ENCODE results near the gene AKR1C2. TPM values are rescaled to one million over a fixed set of nuclear protein-coding genes. Genes with fewer than 3 reads are reported as not detected.
A peak's percentile ranks its signal among the peaks of the same experiment; 100 is the strongest.
"Not testable (repeated sequence)": the region's sequence is repeated elsewhere in the genome, so short reads cannot be mapped to it uniquely, and the experiment has no call there.

Gene AKR1C2
- polyA plus RNA-seq, 1 donor = 10.2 TPM

DNA sequence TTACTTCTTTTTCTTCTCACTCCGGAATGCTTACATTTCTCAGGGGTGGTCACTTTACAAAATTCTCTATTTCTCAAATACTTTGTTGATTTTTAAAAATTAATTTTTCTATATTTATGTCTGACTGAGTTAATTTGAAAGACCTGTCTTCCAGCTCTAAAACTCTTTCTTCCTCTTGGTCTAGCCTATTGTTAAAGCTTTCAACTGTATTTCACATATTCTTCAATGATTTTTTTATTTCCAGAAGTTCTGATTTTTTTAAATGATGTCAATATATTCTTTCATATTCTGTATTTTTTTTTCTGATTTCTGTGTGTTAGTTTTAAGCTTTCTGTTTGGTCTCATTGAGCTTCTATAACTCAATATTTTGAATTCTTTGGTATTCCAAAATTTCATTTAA, 27.3 kb upstream of the AKR1C2 start:
- Histone ChIP-seq H3K4me3 (ENCODE audit: low read length) (no peak overlapping the region), H3K9me3 (ENCODE audit: control insufficient read depth, low read depth, low read length) (peaks cover 19% of the 10 kb centered on the region), H3K4me1 (ENCODE audit: control insufficient read depth, insufficient read depth, low read length) (peaks cover under 1% of the 10 kb centered on the region), H3K27me3 (ENCODE audit: control insufficient read depth, insufficient read depth, low read length) (no peaks in the 10 kb centered on the region), H3K27ac (ENCODE audit: low read length) (no peak overlapping the region), H3K36me3 (ENCODE audit: control insufficient read depth, insufficient read depth, low read length) (no peaks in the 10 kb centered on the region)
- 91% methylated on average over 1 of the region's 1 CpG for WGBS (ENCODE audit: insufficient coverage, low lambda C conversion rate)
- DNase-seq = no peak

GRCh38 chr10:5025461-5025881, 21.8 kb upstream of the AKR1C2 start:
- H3K9me3 ChIP-seq (ENCODE audit: control insufficient read depth, low read depth, low read length); H3K27ac ChIP-seq (ENCODE audit: low read length); H3K36me3 ChIP-seq (ENCODE audit: control insufficient read depth, insufficient read depth, low read length); H3K4me1 ChIP-seq (ENCODE audit: control insufficient read depth, insufficient read depth, low read length); H3K27me3 ChIP-seq (ENCODE audit: control insufficient read depth, insufficient read depth, low read length); H3K4me3 ChIP-seq (ENCODE audit: low read length); DNase-seq: not testable (repeated sequence)

- H3K36me3 ChIP-seq (ENCODE audit: control insufficient read depth, insufficient read depth, low read length) = no peaks in the 10 kb centered on the region
- 21% methylated on average over 3 of the region's 4 CpGs for WGBS (ENCODE audit: insufficient coverage, low lambda C conversion rate)
- no peaks in the 10 kb centered on the region for H3K27me3 ChIP-seq (ENCODE audit: control insufficient read depth, insufficient read depth, low read length)
- DNase-seq = peak; percentile 9 to 52
- no peaks in the 10 kb centered on the region for H3K9me3 ChIP-seq (ENCODE audit: control insufficient read depth, low read depth, low read length)
- H3K4me1 ChIP-seq (ENCODE audit: control insufficient read depth, insufficient read depth, low read length) = peaks cover 8% of the 10 kb centered on the region
- peak overlapping the region; percentile 57 for H3K27ac ChIP-seq (ENCODE audit: low read length)
- H3K4me3 ChIP-seq (ENCODE audit: low read length) = no peak overlapping the region
Measured at GRCh38 chr10:5023177-5023805, 19.6 kb upstream of the AKR1C2 start.

DNA sequence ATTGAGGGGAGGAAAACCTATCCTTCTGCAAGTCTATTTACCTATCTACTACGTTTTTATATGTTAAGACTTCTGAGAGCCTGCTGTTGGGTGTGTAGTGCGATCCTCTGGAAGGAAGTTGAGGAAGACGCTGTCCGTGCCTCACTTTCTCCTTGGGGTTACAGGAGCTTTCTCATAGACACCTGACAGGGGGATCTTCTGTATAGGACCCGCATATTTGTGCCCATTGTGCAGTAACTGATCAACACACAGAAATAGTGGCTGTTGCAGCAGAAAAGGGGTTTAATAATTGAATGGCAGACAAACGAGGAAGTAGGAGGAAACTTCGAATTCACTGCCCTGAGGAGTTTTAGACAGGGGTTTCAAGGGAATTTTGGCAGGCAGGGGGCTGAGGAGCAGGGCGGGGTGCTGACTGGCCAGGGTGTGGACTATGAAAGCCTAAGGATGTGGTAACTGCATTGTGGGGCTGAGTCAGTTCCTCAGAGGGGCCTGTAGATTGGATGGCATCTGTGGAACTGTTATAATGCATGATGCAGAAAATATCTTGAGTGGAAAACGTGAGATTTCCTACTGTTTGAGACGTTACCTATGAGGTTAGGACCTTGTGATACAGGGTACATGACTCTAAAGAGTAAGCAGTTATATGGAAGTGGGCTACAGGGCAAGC, 18.1 kb upstream of the AKR1C2 start:
- not testable (repeated sequence) for DNase-seq; H3K27me3 ChIP-seq (ENCODE audit: control insufficient read depth, insufficient read depth, low read length); H3K27ac ChIP-seq (ENCODE audit: low read length); H3K36me3 ChIP-seq (ENCODE audit: control insufficient read depth, insufficient read depth, low read length); H3K4me1 ChIP-seq (ENCODE audit: control insufficient read depth, insufficient read depth, low read length); H3K9me3 ChIP-seq (ENCODE audit: control insufficient read depth, low read depth, low read length); H3K4me3 ChIP-seq (ENCODE audit: low read length)
- no CpG with 5 or more reads among the region's 10 CpGs for WGBS (ENCODE audit: insufficient coverage, low lambda C conversion rate)

DNA sequence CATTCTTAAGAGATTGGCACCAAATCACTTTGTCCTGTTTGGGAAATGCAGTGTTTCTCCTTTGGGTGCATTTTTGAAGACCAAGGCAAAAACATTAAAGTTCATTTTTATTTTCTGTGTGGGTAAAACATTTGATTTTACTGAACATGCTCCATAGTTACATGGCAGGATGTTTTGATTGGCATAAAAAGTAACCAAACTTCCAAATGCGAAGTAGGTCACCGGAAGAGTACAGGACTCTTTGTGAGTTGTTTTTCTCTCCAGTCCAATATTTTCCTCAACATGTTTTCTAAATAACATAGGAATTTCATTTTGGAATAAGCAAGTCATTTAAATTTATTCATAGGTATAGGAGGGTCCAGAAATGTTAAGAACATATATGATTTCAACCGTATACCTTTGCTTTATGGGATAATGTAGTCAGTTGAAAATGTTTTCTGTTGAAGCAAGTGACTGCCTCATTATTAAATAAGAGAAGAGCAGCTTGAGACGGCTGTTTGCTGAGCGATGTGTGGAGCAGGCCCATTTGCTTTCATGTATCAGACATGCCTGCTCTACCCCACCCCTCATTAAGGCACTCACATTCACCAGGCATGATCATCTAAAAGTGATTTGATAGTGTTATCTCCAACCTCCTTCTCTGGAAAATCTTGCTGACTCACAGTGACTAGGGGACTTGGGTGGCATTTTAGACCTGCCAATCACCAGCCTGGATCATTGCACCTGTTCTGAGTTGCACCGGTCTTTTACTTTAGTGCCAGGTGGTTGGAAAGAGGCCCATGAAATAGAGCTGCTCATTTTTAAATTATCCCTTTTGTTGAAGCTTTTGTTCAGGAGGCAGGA, 16.3 kb upstream of the AKR1C2 start:
- H3K9me3 ChIP-seq (ENCODE audit: control insufficient read depth, low read depth, low read length); H3K4me1 ChIP-seq (ENCODE audit: control insufficient read depth, insufficient read depth, low read length); H3K4me3 ChIP-seq (ENCODE audit: low read length); H3K36me3 ChIP-seq (ENCODE audit: control insufficient read depth, insufficient read depth, low read length); H3K27ac ChIP-seq (ENCODE audit: low read length); H3K27me3 ChIP-seq (ENCODE audit: control insufficient read depth, insufficient read depth, low read length): not testable (repeated sequence)
- 93% methylated on average over 2 of the region's 6 CpGs for WGBS (ENCODE audit: insufficient coverage, low lambda C conversion rate)
- peak; percentile 30 to 53 for DNase-seq

DNA sequence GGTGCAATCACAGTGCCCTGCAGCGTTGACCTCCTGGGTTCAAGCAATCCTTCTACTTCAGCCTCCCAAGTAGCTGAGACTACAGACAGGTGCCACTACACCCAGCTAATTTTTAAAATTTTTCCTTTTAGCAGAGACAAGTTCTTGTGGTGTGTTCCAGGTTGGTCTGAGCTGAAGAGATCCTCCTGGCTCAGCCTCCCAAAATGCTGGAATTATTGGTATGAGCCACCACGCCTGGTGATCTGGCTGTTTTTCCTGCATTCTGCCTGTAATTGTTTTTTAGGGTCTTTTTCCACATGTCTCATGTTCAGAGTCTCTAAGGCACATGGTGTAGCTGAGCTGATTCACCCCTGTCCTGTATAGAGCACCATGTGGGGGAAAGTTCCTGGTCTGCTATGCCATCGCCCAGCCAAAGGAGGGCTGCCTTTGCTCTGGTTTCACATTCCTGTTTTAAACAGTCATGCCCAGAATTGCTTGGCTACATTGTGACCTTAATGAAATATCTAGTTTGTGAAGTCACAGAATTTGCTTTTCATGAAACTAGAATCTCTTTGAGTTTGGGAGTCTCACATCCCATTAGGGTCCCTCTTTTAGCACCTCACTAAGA, 15.1 kb upstream of the AKR1C2 start:
- not testable (repeated sequence) for H3K4me3 ChIP-seq (ENCODE audit: low read length); H3K4me1 ChIP-seq (ENCODE audit: control insufficient read depth, insufficient read depth, low read length); H3K27ac ChIP-seq (ENCODE audit: low read length); H3K27me3 ChIP-seq (ENCODE audit: control insufficient read depth, insufficient read depth, low read length); H3K36me3 ChIP-seq (ENCODE audit: control insufficient read depth, insufficient read depth, low read length); H3K9me3 ChIP-seq (ENCODE audit: control insufficient read depth, low read depth, low read length)
- DNase-seq = peak; percentile 14 to 44
- WGBS (ENCODE audit: insufficient coverage, low lambda C conversion rate) = no CpG with 5 or more reads among the region's 3 CpGs

DNA sequence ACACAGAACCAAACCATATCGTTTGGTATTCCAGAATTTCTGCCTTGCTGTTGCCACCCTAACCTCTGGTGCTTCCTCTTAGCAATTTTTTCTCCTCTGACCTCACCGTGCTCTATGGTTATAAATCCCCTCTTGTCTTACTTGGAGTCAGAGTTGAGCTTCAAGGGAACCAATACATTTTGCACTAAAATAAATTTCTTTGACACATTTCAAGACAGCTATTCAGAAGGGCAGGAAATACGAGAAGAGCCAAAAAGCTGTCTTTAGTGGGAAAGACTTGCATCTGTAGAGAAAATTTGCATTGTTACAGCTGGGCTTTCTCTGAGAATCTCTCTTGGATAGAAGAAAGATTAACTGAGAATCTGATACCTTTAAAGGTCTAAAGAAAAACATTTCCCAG, 14.5 kb upstream of the AKR1C2 start:
- 67% methylated on average over 2 of the region's 3 CpGs for WGBS (ENCODE audit: insufficient coverage, low lambda C conversion rate)
- no peak for DNase-seq
- H3K27ac ChIP-seq (ENCODE audit: low read length) = no peak overlapping the region

GRCh38 chr10:5014936-5015335, 11.3 kb upstream of the AKR1C2 start:
- Histone ChIP-seq H3K36me3 (ENCODE audit: control insufficient read depth, insufficient read depth, low read length) (no peaks in the 10 kb centered on the region), H3K27me3 (ENCODE audit: control insufficient read depth, insufficient read depth, low read length) (no peaks in the 10 kb centered on the region), H3K27ac (ENCODE audit: low read length) (no peak overlapping the region), H3K4me3 (ENCODE audit: low read length) (no peak overlapping the region), H3K9me3 (ENCODE audit: control insufficient read depth, low read depth, low read length) (no peaks in the 10 kb centered on the region), H3K4me1 (ENCODE audit: control insufficient read depth, insufficient read depth, low read length) (no peaks in the 10 kb centered on the region)
- no CpG with 5 or more reads among the region's 1 CpG for WGBS (ENCODE audit: insufficient coverage, low lambda C conversion rate)
- peak in 1 of 2 donors; percentile 12 for DNase-seq

More for the DNA sequence above, 14.5 kb upstream of the AKR1C2 start:
- no peaks in the 10 kb centered on the region for H3K27me3 ChIP-seq (ENCODE audit: control insufficient read depth, insufficient read depth, low read length)
- H3K4me1 ChIP-seq (ENCODE audit: control insufficient read depth, insufficient read depth, low read length) = peaks cover 8% of the 10 kb centered on the region
- no peaks in the 10 kb centered on the region for H3K36me3 ChIP-seq (ENCODE audit: control insufficient read depth, insufficient read depth, low read length)
- H3K9me3 ChIP-seq (ENCODE audit: control insufficient read depth, low read depth, low read length) = no peaks in the 10 kb centered on the region
- H3K4me3 ChIP-seq (ENCODE audit: low read length) = no peak overlapping the region

GRCh38 chr10:5014200-5014910, 10.7 kb upstream of the AKR1C2 start:
- H3K27ac ChIP-seq (ENCODE audit: low read length); H3K4me1 ChIP-seq (ENCODE audit: control insufficient read depth, insufficient read depth, low read length); H3K4me3 ChIP-seq (ENCODE audit: low read length); H3K36me3 ChIP-seq (ENCODE audit: control insufficient read depth, insufficient read depth, low read length); DNase-seq; H3K9me3 ChIP-seq (ENCODE audit: control insufficient read depth, low read depth, low read length); H3K27me3 ChIP-seq (ENCODE audit: control insufficient read depth, insufficient read depth, low read length): not testable (repeated sequence)
- no CpG with 5 or more reads among the region's 4 CpGs for WGBS (ENCODE audit: insufficient coverage, low lambda C conversion rate)

GRCh38 chr10:5013385-5013784, 9.7 kb upstream of the AKR1C2 start:
- Histone ChIP-seq H3K27me3 (ENCODE audit: control insufficient read depth, insufficient read depth, low read length) (no peaks in the 10 kb centered on the region), H3K9me3 (ENCODE audit: control insufficient read depth, low read depth, low read length) (no peaks in the 10 kb centered on the region), H3K4me1 (ENCODE audit: control insufficient read depth, insufficient read depth, low read length) (no peaks in the 10 kb centered on the region), H3K27ac (ENCODE audit: low read length) (no peak overlapping the region), H3K36me3 (ENCODE audit: control insufficient read depth, insufficient read depth, low read length) (no peaks in the 10 kb centered on the region), H3K4me3 (ENCODE audit: low read length) (no peak overlapping the region)
- no peak for DNase-seq
- WGBS (ENCODE audit: insufficient coverage, low lambda C conversion rate) = 80% methylated on average over 1 of the region's 1 CpG
